NCI-H146 treated with DMSO at 0.1 percent for 48 hours (cell line): ENCODE data around the gene NEU2.
"Not testable (repeated sequence)": the region's sequence is repeated elsewhere in the genome, so short reads cannot be mapped to it uniquely, and the experiment has no call there.

Experiments
- DNase-seq: peaks from one replicate; lab custom pipeline; 2025; ENCODE audit not compliant: unreplicated experiment; lab: John Stamatoyannopoulos, UW

Gene NEU2

DNA sequence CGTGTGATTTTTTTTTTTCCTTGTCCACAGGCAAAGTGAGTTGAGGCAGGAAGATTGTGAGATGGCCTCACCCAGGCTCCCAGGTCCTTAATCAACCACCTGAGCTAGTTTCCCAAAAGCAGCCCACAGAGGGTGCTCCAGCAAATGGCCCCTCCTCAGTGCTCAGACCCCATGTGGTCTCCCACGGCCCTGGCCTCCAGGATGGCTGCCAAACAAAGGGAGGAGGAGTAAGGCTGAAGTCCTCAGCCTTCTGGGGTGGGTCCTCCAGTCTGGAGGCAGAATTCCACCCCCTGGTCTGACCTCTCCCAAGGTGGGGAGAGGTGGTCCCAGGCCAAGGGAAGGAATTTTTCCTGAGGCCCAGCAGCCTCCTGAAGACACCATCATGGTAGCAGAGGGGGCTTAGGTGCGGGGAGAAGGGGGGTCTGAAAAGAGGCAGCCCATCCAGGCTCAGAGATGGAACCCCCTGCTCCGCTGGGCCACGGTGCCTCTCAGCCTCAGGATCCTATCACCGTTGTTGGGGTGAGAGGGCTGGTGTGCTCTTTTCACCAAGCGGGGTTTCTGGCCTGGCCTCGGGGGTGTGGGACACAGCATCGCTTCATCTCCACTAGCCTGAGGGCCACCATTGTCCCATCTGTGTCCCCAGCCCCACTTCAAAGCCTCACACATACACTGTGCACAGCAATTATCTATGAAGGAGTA is 21.8 kb upstream of the NEU2 start:
- DNase-seq = no peak

DNA sequence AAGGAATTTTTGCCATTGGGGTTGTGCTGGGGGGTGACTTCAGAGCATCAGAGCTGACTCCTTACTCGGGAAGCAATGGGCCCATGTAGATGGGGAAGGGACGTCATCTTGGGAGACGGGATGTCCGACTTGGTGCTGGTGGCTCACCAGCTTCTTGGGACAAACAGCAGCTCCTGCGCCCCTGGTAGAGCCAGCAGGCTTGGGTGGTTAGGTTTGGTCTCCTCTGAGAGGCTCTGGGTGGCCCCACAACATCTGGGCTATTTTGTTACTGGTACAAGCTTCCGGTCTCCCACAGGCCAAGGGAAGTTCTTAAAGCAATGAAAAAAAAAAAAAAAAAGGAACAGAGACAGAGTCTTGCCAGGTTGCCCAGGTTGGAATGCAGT is 21.2 kb upstream of the NEU2 start:
- DNase-seq = no peak

DNA sequence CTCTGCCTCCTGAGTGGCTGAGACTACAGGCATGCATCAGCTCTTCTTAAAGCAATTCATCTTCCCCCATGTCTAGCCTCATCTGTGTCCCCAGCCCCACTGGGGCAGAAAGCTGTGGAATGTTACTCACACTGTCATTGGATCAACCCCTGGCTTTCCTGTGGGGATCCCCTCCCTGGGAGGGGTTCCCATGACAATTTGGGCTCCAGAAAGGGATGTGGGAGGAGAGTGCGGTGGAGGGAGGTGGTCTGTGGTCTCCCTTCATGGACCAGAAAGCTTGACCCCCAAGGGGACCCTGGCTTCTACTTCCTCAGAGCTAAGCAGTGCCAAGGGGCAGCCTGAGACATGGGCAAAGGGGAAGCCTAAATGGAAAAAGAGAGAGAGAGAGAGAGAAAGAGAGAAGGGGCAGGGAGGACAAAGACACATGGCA is 20.8 kb upstream of the NEU2 start:
- DNase-seq = no peak

DNA sequence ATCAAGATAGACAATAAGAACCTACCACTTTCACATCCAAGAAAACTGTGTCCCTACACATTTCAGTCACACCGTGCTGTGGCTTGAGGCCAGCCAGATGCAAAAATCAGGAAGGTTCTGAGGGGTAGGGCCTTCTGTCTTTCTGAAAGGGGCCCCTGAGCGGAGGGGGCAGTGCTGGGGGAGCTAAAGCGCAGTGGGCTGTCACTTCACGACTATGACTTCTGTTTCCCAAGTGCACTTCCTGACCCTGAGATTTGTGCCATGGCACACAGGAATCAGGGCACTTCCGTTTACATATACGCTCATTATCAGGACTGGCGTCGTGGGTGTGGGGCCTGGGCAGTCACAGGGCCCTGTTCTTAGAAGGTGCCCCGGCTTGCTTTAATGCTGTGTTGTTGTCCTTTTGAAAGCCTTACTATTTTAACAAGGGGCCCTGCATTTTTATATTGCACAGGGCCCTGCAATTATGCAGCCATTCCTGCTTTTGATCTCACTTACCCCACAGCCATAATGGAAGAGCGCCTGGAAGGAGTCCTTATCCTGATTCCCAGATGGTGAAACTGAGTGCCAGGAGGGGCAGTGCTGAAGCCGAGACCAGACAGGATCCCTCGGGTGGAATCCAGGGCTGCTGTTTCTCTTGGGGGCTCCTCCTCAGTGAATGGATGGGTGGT is 20.0 kb upstream of the NEU2 start:
- no peak for DNase-seq

DNA sequence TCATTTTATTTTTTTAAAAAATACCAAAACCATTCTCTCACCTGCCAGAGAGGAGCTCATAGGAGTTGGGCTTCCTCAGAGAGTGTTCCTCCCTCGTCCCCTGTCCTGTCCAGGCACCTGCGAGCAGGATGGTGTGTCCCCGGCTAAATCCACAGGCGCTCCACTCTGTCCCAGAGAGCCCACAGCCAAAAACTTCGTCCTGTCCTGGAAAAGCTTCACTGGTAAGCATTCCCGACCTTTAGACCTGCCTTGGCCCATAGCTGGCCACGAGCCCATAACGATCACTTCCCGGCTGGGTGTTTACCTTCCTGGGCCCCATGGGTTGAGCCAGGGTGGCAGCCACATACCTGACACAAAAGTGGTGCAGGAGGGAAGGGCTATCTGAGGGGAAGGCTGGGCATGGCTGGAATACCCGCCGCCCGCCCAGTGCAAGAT is 19.4 kb upstream of the NEU2 start, which contains the start of gene NGEF:
Gene NGEF (minus strand): TSS at position 230 of the 435 bp plus-strand sequence. CDS start 38,366 bp downstream, outside the sequence.
- DNase-seq = no peak

DNA sequence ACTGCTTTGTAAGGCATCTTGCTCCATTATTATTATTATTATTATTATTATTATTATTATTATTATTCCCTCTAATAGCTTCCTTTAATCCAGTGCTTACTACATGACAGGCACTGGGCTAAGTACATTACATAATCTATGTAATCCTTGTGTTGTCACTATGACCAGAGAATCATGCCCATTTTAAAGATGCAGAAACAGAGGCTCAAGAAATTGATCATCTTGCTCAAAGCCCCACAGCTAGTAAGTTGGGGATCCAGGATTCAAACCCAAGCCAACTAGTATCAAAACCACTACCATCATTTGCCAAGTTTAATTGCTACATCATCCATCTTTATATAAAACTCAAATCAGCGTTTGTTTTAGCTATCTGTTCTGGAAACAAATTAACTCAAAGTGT is 18.8 kb upstream of the NEU2 start:
- no peak for DNase-seq

DNA sequence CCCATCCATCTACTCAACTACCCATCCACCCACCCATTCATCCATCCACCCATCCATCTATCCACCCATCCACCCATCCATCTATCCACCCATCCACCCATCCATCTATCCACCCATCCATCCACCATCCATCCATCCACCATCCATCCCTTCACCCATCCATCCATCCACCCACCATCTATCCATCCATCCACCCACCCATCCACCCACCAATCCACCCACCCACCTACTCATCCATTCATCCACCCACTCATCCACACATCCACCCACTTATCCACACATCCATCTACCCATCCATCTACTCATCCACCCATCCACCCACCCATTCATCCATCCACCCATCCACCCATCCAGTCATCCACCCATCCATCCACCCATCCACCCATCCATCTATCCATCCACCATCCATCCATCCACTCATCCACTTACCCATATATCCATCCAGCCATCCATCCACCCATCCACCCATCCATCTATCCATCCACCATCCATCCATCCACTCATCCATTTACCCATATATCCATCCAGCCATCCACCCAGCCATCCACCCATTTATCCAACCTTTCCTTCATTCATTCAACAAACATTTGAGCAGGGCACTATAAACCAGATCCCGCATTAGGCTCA is 17.3 kb upstream of the NEU2 start:
- no peak for DNase-seq

DNA sequence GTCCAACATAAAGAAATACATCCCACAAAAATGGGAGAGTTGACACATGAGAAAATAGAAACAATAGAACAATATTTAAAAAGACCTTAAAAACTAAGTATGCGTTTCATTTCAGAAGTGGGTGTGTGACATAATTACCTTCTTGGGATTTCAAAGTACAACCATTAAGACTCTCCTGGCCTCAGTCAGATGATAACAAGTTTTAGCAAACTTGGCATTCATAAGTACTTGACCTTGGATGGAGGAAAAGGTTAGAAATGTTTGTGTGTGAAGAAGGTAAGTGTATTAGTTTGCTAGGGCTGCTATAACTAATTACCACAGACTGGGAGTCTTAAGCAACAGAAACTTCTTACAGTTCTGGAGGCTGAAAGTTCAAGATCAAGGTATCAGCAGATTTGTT is 14.5 kb upstream of the NEU2 start:
- no peak for DNase-seq

DNA sequence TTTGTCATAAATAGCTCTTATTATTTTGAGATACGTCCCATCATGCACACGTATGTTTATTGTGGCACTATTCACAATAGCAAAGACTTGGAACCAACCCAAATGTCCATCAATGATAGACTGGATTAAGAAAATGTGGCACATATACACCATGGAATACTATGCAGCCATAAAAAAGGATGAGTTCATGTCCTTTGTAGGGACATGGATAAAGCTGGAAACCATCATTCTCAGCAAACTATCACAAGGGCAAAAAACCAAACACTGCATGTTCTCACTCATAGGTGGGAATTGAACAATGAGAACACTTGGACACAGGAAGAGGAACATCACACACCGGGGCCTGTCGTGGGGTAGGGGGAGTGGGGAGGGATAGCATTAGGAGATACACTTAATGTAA is 12.9 kb upstream of the NEU2 start:
- DNase-seq = not testable (repeated sequence)

DNA sequence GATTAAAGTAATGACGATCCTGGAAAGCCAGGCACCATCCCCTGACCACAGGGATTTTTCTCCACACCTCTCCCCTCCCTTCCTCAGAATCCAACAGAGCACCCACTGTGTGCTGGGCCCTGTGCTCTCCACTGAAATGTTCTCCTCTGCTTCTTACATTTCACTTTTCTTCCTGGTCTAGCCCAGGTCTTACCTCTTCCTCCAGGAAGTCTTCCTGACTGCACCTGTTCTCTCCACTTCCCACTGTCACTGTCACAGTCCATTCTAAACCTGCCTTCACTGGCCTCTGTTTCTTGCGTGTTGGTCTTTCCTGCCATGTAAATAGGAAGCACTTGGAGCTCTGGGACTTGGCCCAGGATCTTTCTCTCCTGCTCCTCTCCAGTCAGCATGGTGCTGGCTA is 12.0 kb upstream of the NEU2 start:
- DNase-seq = no peak

DNA sequence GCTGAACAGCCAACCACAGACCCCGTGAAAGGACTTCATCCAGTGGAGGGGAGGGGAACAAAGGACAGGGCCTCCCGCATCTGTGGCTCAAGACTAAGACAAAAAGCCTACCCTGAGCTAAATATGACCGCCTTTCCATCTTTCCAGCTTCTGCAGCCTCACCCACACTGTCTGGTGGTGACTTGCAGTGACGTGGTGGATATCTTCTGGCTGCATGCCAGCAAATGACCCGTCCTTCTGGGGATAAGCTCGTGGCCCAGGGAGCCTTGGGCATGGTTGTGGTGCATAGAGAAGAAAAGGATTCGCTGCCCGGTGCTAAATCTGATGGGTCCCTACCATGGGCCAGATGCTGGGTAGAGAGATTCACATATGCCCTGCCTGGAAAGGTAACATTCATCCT is 10.7 kb upstream of the NEU2 start:
- DNase-seq = no peak

DNA sequence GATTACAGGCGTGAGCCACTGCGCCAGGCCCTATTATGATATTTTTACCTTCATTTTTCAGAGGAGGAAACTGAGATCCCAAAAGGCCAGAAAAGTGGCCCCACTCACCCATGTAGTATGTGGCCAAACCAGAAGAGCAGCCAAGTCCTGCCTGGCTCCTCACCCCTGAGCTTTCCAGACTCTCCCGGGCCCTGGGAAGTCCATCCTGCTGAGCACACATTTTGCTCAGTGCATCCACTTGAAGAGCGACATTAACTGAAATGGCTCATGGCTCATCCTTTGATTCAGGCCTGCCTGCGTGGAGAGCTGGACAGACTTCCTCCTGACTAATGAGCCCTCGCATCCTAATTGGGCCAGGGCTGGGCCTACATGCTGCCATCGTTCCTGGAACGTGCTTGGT is 9.9 kb upstream of the NEU2 start:
- no peak for DNase-seq

DNA sequence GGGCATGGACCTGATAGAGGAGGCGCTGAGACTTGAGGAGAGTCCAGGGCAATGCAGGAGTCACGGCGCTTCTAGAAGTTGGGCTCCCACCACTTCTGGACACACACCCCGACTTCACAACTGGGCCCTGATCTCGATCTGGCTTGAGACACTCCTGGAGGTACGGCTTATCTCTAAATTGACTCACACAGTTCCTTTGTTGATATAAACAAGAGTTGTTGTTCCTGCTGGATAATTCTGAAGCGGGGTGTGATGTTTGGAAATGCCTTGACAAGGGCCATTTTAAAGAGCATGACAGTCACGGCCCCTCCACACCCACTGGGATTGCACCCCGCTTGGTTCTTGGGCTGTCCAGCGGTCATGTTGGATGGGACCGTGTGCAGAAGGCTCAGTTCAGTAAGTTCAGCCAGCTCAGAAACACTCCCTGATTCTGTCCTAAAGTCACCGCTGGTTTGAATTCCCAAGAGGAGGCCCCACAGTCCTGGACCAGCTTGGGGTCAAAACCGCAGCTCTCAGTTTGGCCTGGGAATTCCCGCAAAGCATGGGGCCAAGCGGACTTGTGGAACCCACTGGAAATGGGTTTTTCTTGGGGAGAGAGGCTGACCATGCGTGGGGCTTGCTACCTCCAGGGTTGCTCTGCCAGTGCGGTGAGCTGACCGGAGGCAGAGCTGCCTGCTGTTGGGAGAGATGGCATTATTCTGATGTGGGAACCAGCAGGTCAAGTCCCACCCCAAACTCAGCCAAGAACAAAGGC is 9.3 kb upstream of the NEU2 start:
- DNase-seq = no peak

DNA sequence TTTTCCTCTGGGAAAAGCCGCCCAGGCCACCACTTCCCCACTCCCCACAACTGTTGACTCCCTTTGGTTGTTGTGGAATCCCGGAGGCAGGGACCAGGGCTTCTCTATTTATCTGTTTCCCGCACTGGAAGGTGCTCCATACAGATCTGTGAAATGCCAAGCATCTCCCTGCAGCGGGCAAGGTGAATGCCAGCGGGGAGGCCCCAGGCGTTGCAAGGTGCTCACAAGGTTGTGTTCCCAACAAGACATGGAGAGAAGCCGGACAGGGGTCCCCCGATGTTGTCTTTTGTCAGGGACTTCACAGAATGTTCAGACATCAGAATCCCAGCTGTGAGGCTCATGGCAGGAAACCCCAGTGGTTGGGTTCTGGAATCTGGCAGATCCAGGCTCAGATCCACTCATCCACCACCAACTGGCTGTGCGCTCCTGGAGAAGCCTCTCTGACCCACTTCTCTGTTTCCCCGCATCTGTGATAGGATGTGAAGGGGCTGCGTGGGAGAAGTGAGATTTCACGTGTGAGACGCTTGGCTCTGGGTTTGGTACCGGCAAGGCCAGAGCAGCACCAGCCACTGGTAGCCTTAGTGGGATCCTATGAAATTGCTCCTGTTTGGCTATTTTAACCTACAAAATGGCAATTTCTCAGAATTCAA is 8.6 kb upstream of the NEU2 start:
- DNase-seq = no peak

DNA sequence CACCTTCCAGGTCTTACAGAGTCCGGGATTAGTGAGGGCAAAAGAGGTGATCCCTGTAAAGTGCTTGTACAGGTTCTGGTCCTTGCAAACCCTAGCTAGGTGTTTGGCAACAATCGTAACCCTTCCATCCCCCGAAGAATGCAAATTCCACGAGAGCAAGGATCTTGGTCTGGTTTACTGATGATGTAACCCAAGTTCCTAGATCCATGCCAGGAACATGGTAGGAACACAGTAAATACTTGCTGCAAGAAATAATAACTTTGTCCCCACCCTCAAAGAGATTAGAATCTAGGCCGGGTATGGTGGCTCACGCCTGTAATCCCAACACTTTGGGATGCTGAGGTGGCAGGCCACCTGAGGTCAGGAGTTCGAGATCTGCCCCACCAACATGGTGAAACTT is 6.8 kb upstream of the NEU2 start:
- no peak for DNase-seq

DNA sequence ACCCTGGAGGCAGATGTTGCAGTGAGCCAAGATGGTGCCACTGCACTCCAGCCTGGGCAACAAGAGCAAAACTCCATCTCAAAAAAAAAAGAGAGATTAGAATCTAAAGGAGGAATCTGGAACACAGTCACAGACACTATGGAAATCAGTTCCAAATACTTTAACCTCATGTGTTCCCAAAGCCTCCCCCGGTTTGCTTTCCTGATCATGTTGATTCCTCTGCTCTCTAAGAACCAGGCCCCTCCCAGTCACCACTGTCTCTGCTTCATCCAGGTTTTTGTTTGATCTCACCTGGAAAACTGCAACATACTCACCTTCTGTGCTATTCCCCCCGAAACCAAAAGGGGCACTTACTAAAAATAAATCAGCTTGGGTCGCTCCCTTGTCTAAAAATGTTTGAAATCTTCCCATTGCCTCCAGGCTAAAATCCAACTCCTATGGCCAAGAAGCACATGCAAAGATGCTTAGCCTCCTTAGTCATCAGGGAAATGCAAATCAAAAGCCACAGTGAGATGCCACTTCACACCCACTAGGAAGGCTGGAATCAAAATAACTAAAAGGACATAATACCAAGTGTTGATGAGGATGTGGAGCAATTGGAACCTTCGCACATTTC is 6.2 kb upstream of the NEU2 start:
- no peak for DNase-seq

DNA sequence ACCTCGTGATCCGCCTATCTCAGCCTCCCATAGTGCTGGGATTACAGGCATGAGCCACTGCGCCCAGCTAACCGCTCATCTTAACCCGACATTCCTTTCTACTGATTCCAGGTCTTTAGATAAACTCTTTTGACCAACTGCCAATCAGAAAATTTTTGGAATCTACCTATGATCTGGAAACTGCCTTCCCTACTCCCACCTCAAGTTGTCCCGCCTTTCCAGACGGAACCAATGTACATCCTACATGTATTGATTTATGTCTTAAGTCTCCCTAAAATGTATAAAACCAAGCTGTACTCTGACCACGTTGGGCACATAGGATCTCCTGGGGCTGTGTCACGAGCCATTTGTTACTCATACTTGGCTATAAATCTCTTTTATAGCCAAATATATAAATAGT is 3.2 kb upstream of the NEU2 start:
- no peak for DNase-seq

DNA sequence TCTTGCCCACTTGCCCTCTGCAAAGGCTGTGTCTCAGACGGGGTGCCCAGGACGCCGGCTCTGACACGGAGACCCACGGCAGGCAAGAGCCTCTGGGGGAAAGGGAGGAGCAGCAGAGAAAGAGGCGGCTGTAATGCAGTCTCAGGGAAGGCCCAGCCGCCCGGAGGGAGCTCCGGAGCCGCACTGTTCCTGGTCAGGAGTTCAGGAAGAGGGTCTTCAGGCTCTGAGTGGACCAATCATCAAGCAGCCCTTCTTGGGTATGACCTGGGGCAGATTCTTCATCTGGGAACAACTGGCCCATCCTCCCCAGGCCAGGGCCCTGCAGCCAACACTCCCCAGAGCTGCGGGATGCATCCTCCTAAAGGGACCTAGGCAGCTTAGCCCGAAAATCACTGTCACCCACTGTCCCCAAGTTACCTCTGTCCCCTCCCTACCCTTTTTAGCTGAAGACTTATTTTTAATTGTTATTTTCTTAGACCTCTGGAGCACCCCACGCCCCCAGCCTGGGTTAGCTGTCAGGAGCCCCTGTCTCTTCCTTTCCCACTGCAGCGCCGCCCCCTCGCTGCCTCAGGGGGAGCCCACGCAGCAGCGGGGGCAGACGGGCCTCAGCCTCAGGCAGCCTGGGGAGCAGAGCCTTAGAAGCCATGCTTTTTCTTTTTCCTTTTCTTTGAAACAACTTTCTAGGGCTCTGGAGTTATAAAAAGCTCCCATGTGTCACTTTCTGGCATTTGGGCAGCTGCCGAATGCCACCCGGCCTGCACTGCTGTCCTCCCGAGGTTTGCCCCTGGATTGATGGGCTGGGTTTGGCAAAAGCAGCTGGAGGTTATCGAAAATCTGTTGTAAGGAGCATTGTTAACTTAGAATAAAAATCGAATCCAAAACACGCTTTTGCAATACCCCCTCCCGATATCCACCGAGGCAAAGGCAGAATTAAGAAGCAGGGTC is 644 bp upstream of the NEU2 start:
- DNase-seq = no peak

DNA sequence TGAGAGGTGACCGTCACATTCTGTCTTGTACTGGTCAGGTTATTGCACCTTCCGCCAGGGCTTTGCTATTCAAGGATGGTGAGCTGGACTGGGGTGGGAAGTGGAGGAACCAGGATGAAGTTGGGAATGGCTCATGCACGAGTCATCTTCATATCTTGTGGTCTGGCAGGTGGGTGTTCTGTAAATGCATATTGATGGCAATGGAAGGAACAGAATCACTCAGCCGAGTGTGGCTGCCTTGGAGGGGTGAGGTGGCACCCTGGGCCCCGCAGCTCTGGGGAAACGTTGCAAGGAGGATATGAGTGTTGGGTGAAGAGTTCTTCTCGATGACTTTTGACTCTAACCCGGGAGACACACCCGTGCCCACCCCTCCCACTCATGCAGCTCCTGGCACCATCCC is 1.2 kb downstream of the NEU2 start:
- DNase-seq = no peak
